ENCODE data around the gene SYNGAP1.

DNA sequence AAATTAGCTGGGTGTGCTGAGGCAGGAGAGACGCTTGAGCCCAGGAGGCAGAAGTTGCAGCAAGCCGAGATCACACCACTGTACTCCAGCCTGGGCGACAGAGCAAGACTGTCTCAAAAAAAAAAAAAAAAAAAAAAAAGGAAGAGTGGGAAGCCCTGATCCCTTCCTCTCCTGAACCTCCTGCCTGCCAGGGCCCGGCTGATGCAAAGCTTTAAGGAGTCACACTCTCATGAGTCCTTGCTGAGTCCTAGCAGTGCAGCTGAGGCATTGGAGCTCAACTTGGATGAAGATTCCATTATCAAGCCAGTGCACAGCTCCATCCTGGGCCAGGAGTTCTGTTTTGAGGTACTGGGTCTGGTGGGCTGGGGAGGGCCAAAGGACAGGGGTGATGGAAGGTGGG is 15.1 kb downstream of the SYNGAP1 start:
- TF ChIP-seq, protein P1, sequence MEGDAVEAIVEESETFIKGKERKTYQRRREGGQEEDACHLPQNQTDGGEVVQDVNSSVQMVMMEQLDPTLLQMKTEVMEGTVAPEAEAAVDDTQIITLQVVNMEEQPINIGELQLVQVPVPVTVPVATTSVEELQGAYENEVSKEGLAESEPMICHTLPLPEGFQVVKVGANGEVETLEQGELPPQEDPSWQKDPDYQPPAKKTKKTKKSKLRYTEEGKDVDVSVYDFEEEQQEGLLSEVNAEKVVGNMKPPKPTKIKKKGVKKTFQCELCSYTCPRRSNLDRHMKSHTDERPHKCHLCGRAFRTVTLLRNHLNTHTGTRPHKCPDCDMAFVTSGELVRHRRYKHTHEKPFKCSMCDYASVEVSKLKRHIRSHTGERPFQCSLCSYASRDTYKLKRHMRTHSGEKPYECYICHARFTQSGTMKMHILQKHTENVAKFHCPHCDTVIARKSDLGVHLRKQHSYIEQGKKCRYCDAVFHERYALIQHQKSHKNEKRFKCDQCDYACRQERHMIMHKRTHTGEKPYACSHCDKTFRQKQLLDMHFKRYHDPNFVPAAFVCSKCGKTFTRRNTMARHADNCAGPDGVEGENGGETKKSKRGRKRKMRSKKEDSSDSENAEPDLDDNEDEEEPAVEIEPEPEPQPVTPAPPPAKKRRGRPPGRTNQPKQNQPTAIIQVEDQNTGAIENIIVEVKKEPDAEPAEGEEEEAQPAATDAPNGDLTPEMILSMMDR (conservative IDR thresholded peaks at IDR 0.05; ENCODE audit: low read depth in 2 of 2), result no peak
- TF ChIP-seq STAT1 (IDR thresholded peaks at IDR 0.05; ENCODE audit: unreplicated experiment), result no peak
- TF ChIP-seq ZNF114 (CRISPR knock-in tag; IDR thresholded peaks at IDR 0.05), result no peak
- no peak for TF ChIP-seq EZH2 (IDR thresholded peaks at IDR 0.05; ENCODE audit: low read depth, unreplicated experiment)
- TF ChIP-seq, protein P2, sequence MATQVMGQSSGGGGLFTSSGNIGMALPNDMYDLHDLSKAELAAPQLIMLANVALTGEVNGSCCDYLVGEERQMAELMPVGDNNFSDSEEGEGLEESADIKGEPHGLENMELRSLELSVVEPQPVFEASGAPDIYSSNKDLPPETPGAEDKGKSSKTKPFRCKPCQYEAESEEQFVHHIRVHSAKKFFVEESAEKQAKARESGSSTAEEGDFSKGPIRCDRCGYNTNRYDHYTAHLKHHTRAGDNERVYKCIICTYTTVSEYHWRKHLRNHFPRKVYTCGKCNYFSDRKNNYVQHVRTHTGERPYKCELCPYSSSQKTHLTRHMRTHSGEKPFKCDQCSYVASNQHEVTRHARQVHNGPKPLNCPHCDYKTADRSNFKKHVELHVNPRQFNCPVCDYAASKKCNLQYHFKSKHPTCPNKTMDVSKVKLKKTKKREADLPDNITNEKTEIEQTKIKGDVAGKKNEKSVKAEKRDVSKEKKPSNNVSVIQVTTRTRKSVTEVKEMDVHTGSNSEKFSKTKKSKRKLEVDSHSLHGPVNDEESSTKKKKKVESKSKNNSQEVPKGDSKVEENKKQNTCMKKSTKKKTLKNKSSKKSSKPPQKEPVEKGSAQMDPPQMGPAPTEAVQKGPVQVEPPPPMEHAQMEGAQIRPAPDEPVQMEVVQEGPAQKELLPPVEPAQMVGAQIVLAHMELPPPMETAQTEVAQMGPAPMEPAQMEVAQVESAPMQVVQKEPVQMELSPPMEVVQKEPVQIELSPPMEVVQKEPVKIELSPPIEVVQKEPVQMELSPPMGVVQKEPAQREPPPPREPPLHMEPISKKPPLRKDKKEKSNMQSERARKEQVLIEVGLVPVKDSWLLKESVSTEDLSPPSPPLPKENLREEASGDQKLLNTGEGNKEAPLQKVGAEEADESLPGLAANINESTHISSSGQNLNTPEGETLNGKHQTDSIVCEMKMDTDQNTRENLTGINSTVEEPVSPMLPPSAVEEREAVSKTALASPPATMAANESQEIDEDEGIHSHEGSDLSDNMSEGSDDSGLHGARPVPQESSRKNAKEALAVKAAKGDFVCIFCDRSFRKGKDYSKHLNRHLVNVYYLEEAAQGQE (IDR thresholded peaks at IDR 0.05; ENCODE audit: unreplicated experiment), result no peak
- no peak for TF ChIP-seq EZH2phosphoT487 (IDR thresholded peaks at IDR 0.05; ENCODE audit: unreplicated experiment)
- TF ChIP-seq JUNB (IDR thresholded peaks at IDR 0.05; ENCODE audit: unreplicated experiment), result no peak
- TF ChIP-seq, protein P3, sequence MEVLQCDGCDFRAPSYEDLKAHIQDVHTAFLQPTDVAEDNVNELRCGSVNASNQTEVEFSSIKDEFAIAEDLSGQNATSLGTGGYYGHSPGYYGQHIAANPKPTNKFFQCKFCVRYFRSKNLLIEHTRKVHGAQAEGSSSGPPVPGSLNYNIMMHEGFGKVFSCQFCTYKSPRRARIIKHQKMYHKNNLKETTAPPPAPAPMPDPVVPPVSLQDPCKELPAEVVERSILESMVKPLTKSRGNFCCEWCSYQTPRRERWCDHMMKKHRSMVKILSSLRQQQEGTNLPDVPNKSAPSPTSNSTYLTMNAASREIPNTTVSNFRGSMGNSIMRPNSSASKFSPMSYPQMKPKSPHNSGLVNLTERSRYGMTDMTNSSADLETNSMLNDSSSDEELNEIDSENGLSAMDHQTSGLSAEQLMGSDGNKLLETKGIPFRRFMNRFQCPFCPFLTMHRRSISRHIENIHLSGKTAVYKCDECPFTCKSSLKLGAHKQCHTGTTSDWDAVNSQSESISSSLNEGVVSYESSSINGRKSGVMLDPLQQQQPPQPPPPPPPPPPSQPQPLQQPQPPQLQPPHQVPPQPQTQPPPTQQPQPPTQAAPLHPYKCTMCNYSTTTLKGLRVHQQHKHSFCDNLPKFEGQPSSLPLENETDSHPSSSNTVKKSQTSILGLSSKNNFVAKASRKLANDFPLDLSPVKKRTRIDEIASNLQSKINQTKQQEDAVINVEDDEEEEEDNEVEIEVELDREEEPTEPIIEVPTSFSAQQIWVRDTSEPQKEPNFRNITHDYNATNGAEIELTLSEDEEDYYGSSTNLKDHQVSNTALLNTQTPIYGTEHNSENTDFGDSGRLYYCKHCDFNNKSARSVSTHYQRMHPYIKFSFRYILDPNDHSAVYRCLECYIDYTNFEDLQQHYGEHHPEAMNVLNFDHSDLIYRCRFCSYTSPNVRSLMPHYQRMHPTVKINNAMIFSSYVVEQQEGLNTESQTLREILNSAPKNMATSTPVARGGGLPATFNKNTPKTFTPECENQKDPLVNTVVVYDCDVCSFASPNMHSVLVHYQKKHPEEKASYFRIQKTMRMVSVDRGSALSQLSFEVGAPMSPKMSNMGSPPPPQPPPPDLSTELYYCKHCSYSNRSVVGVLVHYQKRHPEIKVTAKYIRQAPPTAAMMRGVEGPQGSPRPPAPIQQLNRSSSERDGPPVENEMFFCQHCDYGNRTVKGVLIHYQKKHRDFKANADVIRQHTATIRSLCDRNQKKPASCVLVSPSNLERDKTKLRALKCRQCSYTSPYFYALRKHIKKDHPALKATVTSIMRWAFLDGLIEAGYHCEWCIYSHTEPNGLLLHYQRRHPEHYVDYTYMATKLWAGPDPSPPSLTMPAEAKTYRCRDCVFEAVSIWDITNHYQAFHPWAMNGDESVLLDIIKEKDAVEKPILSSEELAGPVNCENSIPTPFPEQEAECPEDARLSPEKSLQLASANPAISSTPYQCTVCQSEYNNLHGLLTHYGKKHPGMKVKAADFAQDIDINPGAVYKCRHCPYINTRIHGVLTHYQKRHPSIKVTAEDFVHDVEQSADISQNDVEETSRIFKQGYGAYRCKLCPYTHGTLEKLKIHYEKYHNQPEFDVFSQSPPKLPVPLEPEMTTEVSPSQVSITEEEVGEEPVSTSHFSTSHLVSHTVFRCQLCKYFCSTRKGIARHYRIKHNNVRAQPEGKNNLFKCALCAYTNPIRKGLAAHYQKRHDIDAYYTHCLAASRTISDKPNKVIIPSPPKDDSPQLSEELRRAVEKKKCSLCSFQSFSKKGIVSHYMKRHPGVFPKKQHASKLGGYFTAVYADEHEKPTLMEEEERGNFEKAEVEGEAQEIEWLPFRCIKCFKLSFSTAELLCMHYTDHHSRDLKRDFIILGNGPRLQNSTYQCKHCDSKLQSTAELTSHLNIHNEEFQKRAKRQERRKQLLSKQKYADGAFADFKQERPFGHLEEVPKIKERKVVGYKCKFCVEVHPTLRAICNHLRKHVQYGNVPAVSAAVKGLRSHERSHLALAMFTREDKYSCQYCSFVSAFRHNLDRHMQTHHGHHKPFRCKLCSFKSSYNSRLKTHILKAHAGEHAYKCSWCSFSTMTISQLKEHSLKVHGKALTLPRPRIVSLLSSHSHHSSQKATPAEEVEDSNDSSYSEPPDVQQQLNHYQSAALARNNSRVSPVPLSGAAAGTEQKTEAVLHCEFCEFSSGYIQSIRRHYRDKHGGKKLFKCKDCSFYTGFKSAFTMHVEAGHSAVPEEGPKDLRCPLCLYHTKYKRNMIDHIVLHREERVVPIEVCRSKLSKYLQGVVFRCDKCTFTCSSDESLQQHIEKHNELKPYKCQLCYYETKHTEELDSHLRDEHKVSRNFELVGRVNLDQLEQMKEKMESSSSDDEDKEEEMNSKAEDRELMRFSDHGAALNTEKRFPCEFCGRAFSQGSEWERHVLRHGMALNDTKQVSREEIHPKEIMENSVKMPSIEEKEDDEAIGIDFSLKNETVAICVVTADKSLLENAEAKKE (CRISPR knock-in tag; IDR thresholded peaks at IDR 0.05), result no peak

Data from GM23338 (cell line).